ENCODE measurements around the gene IFRD2.
"Not testable (repeated sequence)": the region's sequence is repeated elsewhere in the genome, so short reads cannot be mapped to it uniquely, and the experiment has no call there.

The IFRD2 gene

DNA sequence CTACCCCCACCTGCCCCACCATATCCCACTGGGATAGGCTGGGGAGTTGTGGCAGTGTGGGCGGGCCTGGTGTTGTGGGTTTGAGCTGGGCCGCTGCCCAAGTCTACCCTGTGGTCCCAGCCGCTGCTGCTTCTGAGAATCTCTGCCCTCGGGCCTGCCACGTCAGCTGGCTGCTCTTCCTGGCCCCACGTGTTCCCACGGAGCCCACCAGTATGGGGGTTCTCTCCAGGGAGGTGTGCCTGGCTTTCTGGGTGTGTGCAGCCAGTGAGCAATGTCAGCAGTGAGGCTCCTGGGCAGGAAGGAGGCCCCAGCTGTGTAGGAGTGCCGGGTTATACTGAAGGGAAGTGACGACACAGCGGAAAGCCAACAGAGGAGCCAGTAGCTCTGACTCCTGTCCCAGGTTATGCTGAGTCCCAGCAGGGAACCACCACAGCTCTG, 45.7 kb downstream of the IFRD2 start:
- whole genome bisulfite sequencing (ENCODE audit: insufficient coverage): 8% methylated on average over 8 of the region's 10 CpGs
- peak overlapping the region in 6 of 7 experiments; percentile 43 to 72 (median 60) for H3K4me3 ChIP-seq (ENCODE audit: control insufficient read depth in 1 of 7, extremely low read depth in 1 of 7, insufficient read depth in 4 of 7, low read depth in 2 of 7, low read length in 6 of 7)

DNA sequence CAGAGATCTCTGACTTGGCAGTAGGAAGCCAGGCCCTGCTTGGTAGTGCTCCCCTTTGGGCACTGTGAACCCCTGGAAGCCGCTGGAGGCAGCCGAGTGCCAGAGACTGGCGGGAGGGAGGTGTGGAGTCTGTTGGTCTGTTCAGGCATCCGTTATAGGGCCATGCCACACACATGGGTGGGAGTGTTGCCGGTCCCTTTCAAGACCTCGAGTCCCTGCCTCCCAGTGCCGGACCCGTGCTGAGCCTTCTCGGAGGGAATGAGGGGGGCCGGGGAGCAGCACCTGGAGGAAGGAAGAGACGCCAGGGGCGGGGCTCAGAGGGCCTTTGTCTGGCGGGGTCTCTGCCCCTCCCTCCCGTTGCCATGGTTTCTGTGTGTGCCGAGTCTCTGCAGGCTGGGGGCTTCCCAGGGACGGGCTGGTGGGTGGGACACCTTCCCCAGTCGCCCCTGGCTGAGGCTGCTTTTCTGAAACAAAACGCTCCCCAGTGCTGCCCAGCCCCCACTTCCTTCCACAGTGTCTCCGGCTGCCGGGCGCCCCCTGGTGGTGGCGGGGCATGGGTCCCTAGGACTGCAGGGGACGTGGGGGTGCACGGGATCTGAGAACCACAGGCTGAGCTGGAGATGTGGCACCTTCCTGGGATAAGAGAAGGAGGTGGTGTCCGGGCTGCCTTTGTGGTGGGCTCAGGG, 46.3 kb downstream of the IFRD2 start:
- Histone ChIP-seq H3K4me1 (ENCODE audit: control extremely low read depth in 1 of 4, control insufficient read depth in 4 of 4, insufficient read depth in 4 of 4, low read length in 3 of 4) (peaks cover 9 to 91% (median 81%) of the 10 kb centered on the region in 4 experiments), H3K4me3 (ENCODE audit: control insufficient read depth in 1 of 7, extremely low read depth in 1 of 7, insufficient read depth in 4 of 7, low read depth in 2 of 7, low read length in 6 of 7) (peak overlapping the region in 6 of 7 experiments; percentile 43 to 72 (median 60)), H3K9me3 (ENCODE audit: control extremely low read depth in 1 of 5, control insufficient read depth in 4 of 5, insufficient read depth in 2 of 5, low read depth in 1 of 5, low read length in 4 of 5) (no peaks in the 10 kb centered on the region), H3K27me3 (replicated peaks in 2 of 5; ENCODE audit: control insufficient read depth in 4 of 5, insufficient read depth in 5 of 5, low read length in 4 of 5) (no peaks in the 10 kb centered on the region), H3K27ac (ENCODE audit: insufficient read depth in 1 of 2, low read depth in 1 of 2, low read length in 2 of 2, poor library complexity in 1 of 2, severe bottlenecking in 2 of 2) (peak overlapping the region; percentile 52 to 83), H3K36me3 (ENCODE audit: control insufficient read depth in 4 of 4, insufficient read depth in 4 of 4, low read length in 3 of 4) (peaks cover 0 to 66% (median 21%) of the 10 kb centered on the region in 4 experiments)
- WGBS (ENCODE audit: insufficient coverage): 0% methylated on average over 17 of the region's 25 CpGs
- ChIA-PET CTCF (interaction anchor here (0.6 to 72.5 kb wide), 12 partner anchors 4 to 177 kb away, joined by 3 to 1875 read pairs (median 6); partner anchors contain the start of genes GNAI2, GNAT1, HYAL3 and LSMEM2), POLR2A (interaction anchor here (0.9 to 2.1 kb wide), 5 partner anchors 9 to 18 kb away, joined by 5 to 9 read pairs (median 6); no protein-coding TSS in a partner anchor)
- DNase-seq: peak; percentile 90 to 96 (median 96)

More for the DNA sequence above, 45.7 kb downstream of the IFRD2 start:
- CTCF ChIA-PET: interaction anchor here (0.6 to 72.5 kb wide), 12 partner anchors 3 to 178 kb away, joined by 3 to 1875 read pairs (median 6); partner anchors contain the start of genes GNAI2, GNAT1, HYAL3 and LSMEM2
- H3K9me3 ChIP-seq (ENCODE audit: control extremely low read depth in 1 of 5, control insufficient read depth in 4 of 5, insufficient read depth in 2 of 5, low read depth in 1 of 5, low read length in 4 of 5): no peaks in the 10 kb centered on the region
- H3K36me3 ChIP-seq (ENCODE audit: control insufficient read depth in 4 of 4, insufficient read depth in 4 of 4, low read length in 3 of 4): peaks cover 4 to 67% (median 22%) of the 10 kb centered on the region in 4 experiments
- POLR2A ChIA-PET: interaction anchor here (0.9 to 2.1 kb wide), 5 partner anchors 10 to 19 kb away, joined by 5 to 9 read pairs (median 6); no protein-coding TSS in a partner anchor
- peaks cover 9 to 85% (median 75%) of the 10 kb centered on the region in 4 experiments for H3K4me1 ChIP-seq (ENCODE audit: control extremely low read depth in 1 of 4, control insufficient read depth in 4 of 4, insufficient read depth in 4 of 4, low read length in 3 of 4)
- peak overlapping the region; percentile 52 to 83 for H3K27ac ChIP-seq (ENCODE audit: insufficient read depth in 1 of 2, low read depth in 1 of 2, low read length in 2 of 2, poor library complexity in 1 of 2, severe bottlenecking in 2 of 2)
- no peaks in the 10 kb centered on the region for H3K27me3 ChIP-seq (replicated peaks in 2 of 5; ENCODE audit: control insufficient read depth in 4 of 5, insufficient read depth in 5 of 5, low read length in 4 of 5)
- peak; percentile 81 to 93 (median 89) for DNase-seq

DNA sequence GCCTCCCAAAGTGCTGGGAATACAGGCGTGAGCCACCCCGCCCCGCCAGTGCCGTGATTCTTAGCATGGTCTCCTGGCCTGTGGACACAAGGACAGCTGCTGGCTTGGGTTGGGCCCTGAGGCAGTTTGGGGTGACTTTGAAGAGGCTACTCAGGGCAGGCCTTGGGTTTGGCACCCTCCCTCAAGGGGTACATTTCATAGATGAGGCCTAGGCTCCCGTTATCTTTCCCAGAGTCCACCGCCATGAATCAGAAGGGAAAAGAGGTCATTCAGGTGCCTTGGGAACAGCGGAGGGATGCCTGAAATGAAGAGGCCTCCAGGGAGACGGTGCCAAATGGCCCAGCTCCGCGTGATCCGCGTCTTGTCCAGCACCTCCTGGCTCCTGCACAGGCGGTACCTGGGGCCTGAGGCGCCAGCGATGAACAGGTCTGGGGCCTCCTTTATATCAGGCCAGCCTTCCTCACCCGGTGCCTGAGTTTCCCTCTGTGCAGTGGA, 46.9 kb downstream of the IFRD2 start:
- POLR2A ChIA-PET: interaction anchor here (0.6 to 2.1 kb wide), 2 partner anchors 15 to 28 kb away, joined by 3 to 6 read pairs; no protein-coding TSS in a partner anchor
- 78% methylated on average over 11 of the region's 16 CpGs for WGBS (ENCODE audit: insufficient coverage)
- peaks cover 9 to 97% (median 88%) of the 10 kb centered on the region in 4 experiments for H3K4me1 ChIP-seq (ENCODE audit: control extremely low read depth in 1 of 4, control insufficient read depth in 4 of 4, insufficient read depth in 4 of 4, low read length in 3 of 4)

DNA sequence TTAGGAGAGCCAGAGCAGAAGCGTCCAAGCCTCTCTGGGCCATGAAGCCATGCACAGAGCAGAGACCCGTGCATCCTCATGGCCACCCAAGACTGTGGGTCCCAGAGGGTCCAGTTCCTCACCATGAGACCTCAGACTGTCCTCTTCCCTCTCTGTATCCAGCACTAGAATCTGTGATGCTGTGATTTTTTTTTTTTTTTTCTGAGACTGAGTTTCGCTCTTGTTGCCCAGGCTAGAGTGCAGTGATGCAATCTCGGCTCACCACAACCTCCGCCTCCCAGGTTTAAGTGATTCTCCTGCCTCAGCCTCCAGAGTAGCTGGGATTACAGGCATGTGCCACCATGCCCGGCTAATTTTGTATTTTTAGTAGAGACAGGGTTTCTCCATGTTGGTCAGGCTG, 47.4 kb downstream of the IFRD2 start:
- DNase-seq; H3K27me3 ChIP-seq (replicated peaks in 2 of 5; ENCODE audit: control insufficient read depth in 4 of 5, insufficient read depth in 5 of 5, low read length in 4 of 5); H3K9me3 ChIP-seq (ENCODE audit: control extremely low read depth in 1 of 5, control insufficient read depth in 4 of 5, insufficient read depth in 2 of 5, low read depth in 1 of 5, low read length in 4 of 5): not testable (repeated sequence)
- POLR2A ChIA-PET: interaction anchor here (0.6 kb wide), 1 partner anchor 27 kb away, joined by 3 read pairs; no protein-coding TSS in a partner anchor
- Histone ChIP-seq H3K4me1 (ENCODE audit: control extremely low read depth in 1 of 4, control insufficient read depth in 4 of 4, insufficient read depth in 4 of 4, low read length in 3 of 4) (peaks cover 12 to 98% (median 93%) of the 10 kb centered on the region in 4 experiments), H3K36me3 (ENCODE audit: control insufficient read depth in 4 of 4, insufficient read depth in 4 of 4, low read length in 3 of 4) (peaks cover 0 to 64% (median 22%) of the 10 kb centered on the region in 4 experiments), H3K4me3 (ENCODE audit: control insufficient read depth in 1 of 7, extremely low read depth in 1 of 7, insufficient read depth in 4 of 7, low read depth in 2 of 7, low read length in 6 of 7) (peak overlapping the region in 1 of 7 experiments; percentile 37), H3K27ac (ENCODE audit: insufficient read depth in 1 of 2, low read depth in 1 of 2, low read length in 2 of 2, poor library complexity in 1 of 2, severe bottlenecking in 2 of 2) (peak overlapping the region; percentile 52 to 83)
- CTCF ChIA-PET: interaction anchor here (6.3 to 72.5 kb wide), 3 partner anchors 5 to 51 kb away, joined by 108 to 1875 read pairs (median 1875); partner anchors contain the start of genes GNAI2, GNAT1, LSMEM2 and SEMA3B
- WGBS (ENCODE audit: insufficient coverage): 85% methylated on average over 2 of the region's 6 CpGs

More for the DNA sequence above, 46.9 kb downstream of the IFRD2 start:
- Histone ChIP-seq H3K36me3 (ENCODE audit: control insufficient read depth in 4 of 4, insufficient read depth in 4 of 4, low read length in 3 of 4) (peaks cover 0 to 64% (median 18%) of the 10 kb centered on the region in 4 experiments), H3K27ac (ENCODE audit: insufficient read depth in 1 of 2, low read depth in 1 of 2, low read length in 2 of 2, poor library complexity in 1 of 2, severe bottlenecking in 2 of 2) (peak overlapping the region; percentile 52 to 83), H3K27me3 (replicated peaks in 2 of 5; ENCODE audit: control insufficient read depth in 4 of 5, insufficient read depth in 5 of 5, low read length in 4 of 5) (no peaks in the 10 kb centered on the region), H3K9me3 (ENCODE audit: control extremely low read depth in 1 of 5, control insufficient read depth in 4 of 5, insufficient read depth in 2 of 5, low read depth in 1 of 5, low read length in 4 of 5) (no peaks in the 10 kb centered on the region), H3K4me3 (ENCODE audit: control insufficient read depth in 1 of 7, extremely low read depth in 1 of 7, insufficient read depth in 4 of 7, low read depth in 2 of 7, low read length in 6 of 7) (peak overlapping the region in 6 of 7 experiments; percentile 43 to 72 (median 58))
- no peak for DNase-seq
- CTCF ChIA-PET: interaction anchor here (6.3 to 72.5 kb wide), 3 partner anchors 4 to 52 kb away, joined by 108 to 1875 read pairs (median 1875); partner anchors contain the start of genes GNAI2, GNAT1, LSMEM2 and SEMA3B

DNA sequence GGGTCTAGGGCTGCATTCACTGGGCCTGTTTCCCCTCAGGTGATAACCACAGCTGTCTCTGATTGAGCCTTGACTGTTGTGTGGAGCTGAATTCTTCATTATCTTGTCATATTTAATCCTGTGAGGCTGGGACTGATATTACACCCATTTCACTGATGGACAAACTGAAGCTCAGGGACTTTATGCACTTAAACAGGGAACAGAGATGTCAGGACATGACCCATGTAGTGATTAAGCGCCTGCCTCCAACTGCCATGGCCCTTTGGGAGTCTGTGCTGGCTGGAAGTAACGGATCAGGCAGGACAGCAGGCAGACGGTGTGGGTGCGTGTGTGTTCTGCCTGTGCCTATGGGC, 48.7 kb downstream of the IFRD2 start:
- WGBS (ENCODE audit: insufficient coverage): 100% methylated on average over 1 of the region's 4 CpGs
- Histone ChIP-seq H3K4me1 (ENCODE audit: control extremely low read depth in 1 of 4, control insufficient read depth in 4 of 4, insufficient read depth in 4 of 4, low read length in 3 of 4) (peaks cover 18 to 99% (median 97%) of the 10 kb centered on the region in 4 experiments), H3K27me3 (replicated peaks in 2 of 5; ENCODE audit: control insufficient read depth in 4 of 5, insufficient read depth in 5 of 5, low read length in 4 of 5) (no peaks in the 10 kb centered on the region), H3K4me3 (ENCODE audit: control insufficient read depth in 1 of 7, extremely low read depth in 1 of 7, insufficient read depth in 4 of 7, low read depth in 2 of 7, low read length in 6 of 7) (peak overlapping the region in 6 of 7 experiments; percentile 13 to 67 (median 51)), H3K9me3 (ENCODE audit: control extremely low read depth in 1 of 5, control insufficient read depth in 4 of 5, insufficient read depth in 2 of 5, low read depth in 1 of 5, low read length in 4 of 5) (no peaks in the 10 kb centered on the region), H3K36me3 (ENCODE audit: control insufficient read depth in 4 of 4, insufficient read depth in 4 of 4, low read length in 3 of 4) (peaks cover 0 to 65% (median 22%) of the 10 kb centered on the region in 4 experiments), H3K27ac (ENCODE audit: insufficient read depth in 1 of 2, low read depth in 1 of 2, low read length in 2 of 2, poor library complexity in 1 of 2, severe bottlenecking in 2 of 2) (peak overlapping the region; percentile 73 to 87)
- no peak for DNase-seq
- ChIA-PET CTCF (interaction anchor here (0.8 to 72.5 kb wide), 7 partner anchors 6 to 93 kb away, joined by 3 to 1875 read pairs (median 5); partner anchors contain the start of genes GNAI2, LSMEM2, SEMA3B and SLC38A3), POLR2A (interaction anchor here (0.6 to 1.4 kb wide), 5 partner anchors 9 to 22 kb away, joined by 3 to 5 read pairs (median 4); no protein-coding TSS in a partner anchor)

DNA sequence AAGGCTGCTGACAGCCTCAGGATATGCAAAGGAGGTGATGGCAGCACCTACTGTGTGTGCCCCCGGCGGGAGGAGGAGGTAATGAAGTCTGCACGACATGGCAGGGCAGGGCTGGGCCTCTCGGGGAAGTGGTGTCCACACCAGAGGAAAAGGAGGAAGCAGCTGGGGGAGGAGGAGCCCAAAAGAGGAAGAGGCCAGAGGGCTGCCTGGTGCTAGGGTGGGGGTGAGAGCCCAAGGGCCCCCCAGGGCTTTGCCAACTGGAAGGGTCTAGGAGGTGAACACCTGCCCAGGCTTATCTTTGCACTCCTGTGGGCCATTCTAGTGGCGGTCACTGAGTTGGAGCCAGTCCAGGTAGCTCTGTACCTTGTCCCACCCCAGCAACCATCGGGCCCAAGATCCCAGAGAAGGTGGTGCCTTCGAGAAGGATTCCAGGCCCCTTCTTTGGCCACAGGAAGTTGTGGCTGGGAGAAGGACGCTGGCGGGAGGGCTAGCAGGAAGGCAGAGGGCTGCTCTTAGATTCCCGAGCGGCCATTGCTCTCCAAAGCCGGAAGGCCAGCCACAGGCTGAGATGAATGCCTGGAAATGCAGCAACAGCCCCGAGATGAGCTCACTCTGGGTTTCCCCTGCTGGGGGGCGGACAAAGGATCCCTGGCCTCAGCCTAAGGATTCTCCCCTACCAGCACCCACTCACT, 49.2 kb downstream of the IFRD2 start:
- H3K4me1 ChIP-seq (ENCODE audit: control extremely low read depth in 1 of 4, control insufficient read depth in 4 of 4, insufficient read depth in 4 of 4, low read length in 3 of 4): peaks cover 18 to 99% (median 97%) of the 10 kb centered on the region in 4 experiments

More for the DNA sequence above, 49.2 kb downstream of the IFRD2 start:
- POLR2A ChIA-PET: interaction anchor here (0.7 to 1.4 kb wide), 4 partner anchors 12 to 22 kb away, joined by 4 to 5 read pairs (median 4); no protein-coding TSS in a partner anchor
- H3K36me3 ChIP-seq (ENCODE audit: control insufficient read depth in 4 of 4, insufficient read depth in 4 of 4, low read length in 3 of 4): peaks cover 0 to 66% (median 18%) of the 10 kb centered on the region in 4 experiments
- DNase-seq: peak; percentile 84 to 98 (median 98)
- peak overlapping the region; percentile 73 to 87 for H3K27ac ChIP-seq (ENCODE audit: insufficient read depth in 1 of 2, low read depth in 1 of 2, low read length in 2 of 2, poor library complexity in 1 of 2, severe bottlenecking in 2 of 2)
- WGBS (ENCODE audit: insufficient coverage): 3% methylated on average over 10 of the region's 14 CpGs
- peak overlapping the region in 6 of 7 experiments; percentile 13 to 67 (median 51) for H3K4me3 ChIP-seq (ENCODE audit: control insufficient read depth in 1 of 7, extremely low read depth in 1 of 7, insufficient read depth in 4 of 7, low read depth in 2 of 7, low read length in 6 of 7)
- CTCF ChIA-PET: interaction anchor here (0.9 to 72.5 kb wide), 6 partner anchors 7 to 93 kb away, joined by 3 to 1875 read pairs (median 15); partner anchors contain the start of genes GNAI2, LSMEM2, SEMA3B and SLC38A3
- no peaks in the 10 kb centered on the region for H3K27me3 ChIP-seq (replicated peaks in 2 of 5; ENCODE audit: control insufficient read depth in 4 of 5, insufficient read depth in 5 of 5, low read length in 4 of 5)
- no peaks in the 10 kb centered on the region for H3K9me3 ChIP-seq (ENCODE audit: control extremely low read depth in 1 of 5, control insufficient read depth in 4 of 5, insufficient read depth in 2 of 5, low read depth in 1 of 5, low read length in 4 of 5)

All from common myeloid progenitor, CD34-positive (primary cell).